Mesenchymal stem cell (in vitro differentiated cells and primary cell): Measurements from ENCODE around the gene RHOBTB1.
A peak's percentile ranks its signal among the peaks of the same experiment; 100 is the strongest.

ENCODE experiments used
- DNase-seq: peaks from one replicate; pipeline ENCODE4 v3.0.0-alpha.2; 2013
- H2AFZ ChIP-seq: one replicate; pipeline ENCODE4 v1.6.1; 2013; ENCODE audit warnings: low read depth, mild to moderate bottlenecking, control low read depth, inconsistent platforms, low read length, moderate library complexity
- H2AK5ac ChIP-seq: 2 replicates; pipeline ENCODE4 v1.6.1; 2013; ENCODE audit warnings: low read length, moderate library complexity, mild to moderate bottlenecking, inconsistent platforms; ENCODE audit not compliant: severe bottlenecking
- H2BK120ac ChIP-seq: one replicate; pipeline ENCODE4 v1.6.1; 2013; ENCODE audit warnings: low read depth, mild to moderate bottlenecking, inconsistent platforms, low read length, moderate library complexity
- H2BK12ac ChIP-seq, 2 experiments: one replicate each; pipeline ENCODE4 v1.6.1; 2013; ENCODE audit warnings: inconsistent platforms in 2 of 2, low read length in 2 of 2, mild to moderate bottlenecking in 2 of 2, moderate library complexity in 2 of 2, control low read depth in 1 of 2
- H2BK15ac ChIP-seq: one replicate; pipeline ENCODE4 v1.6.1; 2013; ENCODE audit warnings: mild to moderate bottlenecking, low read depth, inconsistent platforms; ENCODE audit not compliant: poor library complexity, severe bottlenecking
- H2BK5ac ChIP-seq: 2 replicates; pipeline ENCODE4 v1.6.1; 2013; ENCODE audit warnings: low read depth, mild to moderate bottlenecking, low read length, control low read depth, inconsistent platforms; ENCODE audit not compliant: poor library complexity, severe bottlenecking
- H3K14ac ChIP-seq, 2 experiments: one replicate each; pipeline ENCODE4 v1.6.1; 2013; ENCODE audit warnings: inconsistent platforms in 2 of 2, low read length in 2 of 2, control low read depth in 1 of 2, mild to moderate bottlenecking in 1 of 2, moderate library complexity in 1 of 2
- H3K18ac ChIP-seq, 2 experiments: one replicate each; pipeline ENCODE4 v1.6.1; 2013; ENCODE audit warnings: inconsistent platforms in 2 of 2, low read length in 2 of 2, control low read depth in 1 of 2, low read depth in 1 of 2, mild to moderate bottlenecking in 1 of 2
- H3K23ac ChIP-seq, 2 experiments: one replicate each; pipeline ENCODE4 v1.6.1; 2013; ENCODE audit warnings: inconsistent platforms in 2 of 2, low read length in 2 of 2, mild to moderate bottlenecking in 2 of 2, moderate library complexity in 2 of 2, control low read depth in 1 of 2
- H3K27ac ChIP-seq: 2 replicates; pipeline ENCODE4 v1.5.1; 2013; ENCODE audit warnings: mild to moderate bottlenecking, moderate library complexity, low read length, control low read depth, inconsistent platforms; ENCODE audit not compliant: poor library complexity, severe bottlenecking
- H3K27me3 ChIP-seq, 2 experiments: 2 replicates each; pipeline versions ENCODE4 v1.6.1 to v1.7.0; 2013; ENCODE audit warnings: low read length in 2 of 2, mild to moderate bottlenecking in 2 of 2, moderate library complexity in 2 of 2, control low read depth in 1 of 2, inconsistent platforms in 1 of 2; ENCODE audit not compliant: control insufficient read depth in 1 of 2, insufficient read depth in 1 of 2
- H3K36me3 ChIP-seq, 2 experiments: 2 replicates each; pipeline versions ENCODE4 v1.6.1 to v1.7.0; 2013; ENCODE audit warnings: low read length in 2 of 2, control low read depth in 1 of 2, inconsistent platforms in 1 of 2, low read depth in 1 of 2, mild to moderate bottlenecking in 1 of 2; ENCODE audit not compliant: insufficient read depth in 2 of 2, control insufficient read depth in 1 of 2
- H3K4ac ChIP-seq, 2 experiments: one replicate each; pipeline ENCODE4 v1.6.1; 2013; ENCODE audit warnings: inconsistent platforms in 2 of 2, low read length in 2 of 2, mild to moderate bottlenecking in 2 of 2, moderate library complexity in 2 of 2, control low read depth in 1 of 2, low read depth in 1 of 2
- H3K4me1 ChIP-seq: 2 replicates; pipeline ENCODE4 v1.6.1; 2013; ENCODE audit warnings: low read depth, low read length, control low read depth; ENCODE audit not compliant: control insufficient read depth, insufficient read depth
- H3K4me2 ChIP-seq: 2 replicates; pipeline ENCODE4 v1.6.1; 2013; ENCODE audit warnings: low read length, mild to moderate bottlenecking, inconsistent platforms; ENCODE audit not compliant: poor library complexity, severe bottlenecking
- H3K4me3 ChIP-seq, 2 experiments: 2 replicates each; pipeline versions ENCODE4 v1.5.1 to v1.7.0; 2013; ENCODE audit warnings: low read length in 2 of 2, mild to moderate bottlenecking in 2 of 2, control low read depth in 1 of 2, low read depth in 1 of 2; ENCODE audit not compliant: insufficient read depth in 1 of 2
- H3K79me1 ChIP-seq: replicated peaks from 2 replicates; pipeline ENCODE4 v1.6.1; 2013; ENCODE audit warnings: mild to moderate bottlenecking, control low read depth, low read length, inconsistent platforms; ENCODE audit not compliant: poor library complexity, severe bottlenecking
- H3K9ac ChIP-seq: 2 replicates; pipeline ENCODE4 v1.7.0; 2013; ENCODE audit warnings: mild to moderate bottlenecking, low read length, moderate library complexity
- H3K9me3 ChIP-seq: 2 replicates; pipeline ENCODE4 v1.7.0; 2013; ENCODE audit warnings: mild to moderate bottlenecking, low read length; ENCODE audit not compliant: control insufficient read depth
- H4K8ac ChIP-seq: one replicate; pipeline ENCODE4 v1.6.1; 2013; ENCODE audit warnings: inconsistent platforms, mild to moderate bottlenecking, low read length, moderate library complexity
- H4K91ac ChIP-seq: one replicate; pipeline ENCODE4 v1.6.1; 2013; ENCODE audit warnings: mild to moderate bottlenecking, low read length, inconsistent platforms
- WGBS: methylation state at CpG from one replicate; pipeline ENCODE4 v1.1.7; 2013; ENCODE audit warnings: mixed read lengths; 5-methylcytosine and 5-hydroxymethylcytosine counted together

RHOBTB1 gene

GRCh38 chr10:60913657-60914056 is 30.3 kb downstream of the RHOBTB1 start:
- H3K4me2 ChIP-seq, result no peak overlapping the region
- 100% methylated on average over 2 of the region's 3 CpGs for WGBS
- peak overlapping the region; percentile 87 for H3K27ac ChIP-seq

GRCh38 chr10:60913071-60913470 is 30.9 kb downstream of the RHOBTB1 start:
- Histone ChIP-seq H2AFZ (no peak overlapping the region), H3K79me1 (peaks cover 20% of the 10 kb centered on the region), H3K14ac (no peak overlapping the region), H4K91ac (no peak overlapping the region), H2BK5ac (no peak overlapping the region), H2AK5ac (peak overlapping the region; percentile 23), H4K8ac (no peak overlapping the region), H3K4ac (no peak overlapping the region), H3K18ac (no peak overlapping the region), H2BK120ac (no peak overlapping the region), H2BK15ac (no peak overlapping the region), H3K23ac (no peak overlapping the region), H3K36me3 (peaks cover 10 to 11% of the 10 kb centered on the region in 2 experiments), H3K4me3 (no peak overlapping the region), H3K4me1 (peaks cover 11% of the 10 kb centered on the region), H3K9ac (no peak overlapping the region), H3K4me2 (no peak overlapping the region), H3K27me3 (no peaks in the 10 kb centered on the region), H3K27ac (no peak overlapping the region), H2BK12ac (no peak overlapping the region), H3K9me3 (no peaks in the 10 kb centered on the region)
- no peak for DNase-seq
- WGBS, result 68% methylated on average over 3 of the region's 4 CpGs

More at GRCh38 chr10:60913657-60914056, 30.3 kb downstream of the RHOBTB1 start:
- Histone ChIP-seq H3K27me3 (no peaks in the 10 kb centered on the region), H3K4ac (no peak overlapping the region), H2BK120ac (peak overlapping the region; percentile 87), H3K14ac (no peak overlapping the region), H3K9ac (no peak overlapping the region), H4K91ac (peak overlapping the region; percentile 62), H2AK5ac (peak overlapping the region; percentile 92), H2BK5ac (no peak overlapping the region), H3K4me1 (peaks cover 13% of the 10 kb centered on the region), H4K8ac (peak overlapping the region; percentile 79), H3K79me1 (peaks cover 23% of the 10 kb centered on the region), H3K18ac (peak overlapping the region; percentile 35 to 37), H3K23ac (no peak overlapping the region), H3K9me3 (no peaks in the 10 kb centered on the region), H2BK12ac (peak overlapping the region; percentile 11 to 15), H3K36me3 (peaks cover 10 to 11% of the 10 kb centered on the region in 2 experiments), H2BK15ac (no peak overlapping the region), H2AFZ (no peak overlapping the region), H3K4me3 (no peak overlapping the region)
- no peak for DNase-seq

- no peaks in the 10 kb centered on the region for H3K9me3 ChIP-seq
- no peak overlapping the region for H2BK15ac ChIP-seq
- H3K9ac ChIP-seq, result no peak overlapping the region
- H2BK120ac ChIP-seq, result no peak overlapping the region
- H3K27me3 ChIP-seq, result no peaks in the 10 kb centered on the region
- 98% methylated on average over 4 of the region's 5 CpGs for WGBS
- no peak overlapping the region for H3K4me3 ChIP-seq
- H3K27ac ChIP-seq, result no peak overlapping the region
- H3K4ac ChIP-seq, result no peak overlapping the region
- H3K4me1 ChIP-seq, result peaks cover 10% of the 10 kb centered on the region
- no peak overlapping the region for H3K18ac ChIP-seq
- H3K36me3 ChIP-seq, result peaks cover 10 to 14% of the 10 kb centered on the region in 2 experiments
- no peak overlapping the region for H3K4me2 ChIP-seq
- no peak overlapping the region for H2BK5ac ChIP-seq
- no peak overlapping the region for H4K91ac ChIP-seq
- no peak overlapping the region for H3K23ac ChIP-seq
- H2BK12ac ChIP-seq, result no peak overlapping the region
- H3K14ac ChIP-seq, result no peak overlapping the region
- DNase-seq, result no peak
- peaks cover 16% of the 10 kb centered on the region for H3K79me1 ChIP-seq
- no peak overlapping the region for H2AFZ ChIP-seq
- H4K8ac ChIP-seq, result no peak overlapping the region
- H2AK5ac ChIP-seq, result no peak overlapping the region
These were observed 32.3 kb downstream of the RHOBTB1 start for GRCh38 chr10:60911715-60912114.

GRCh38 chr10:60911216-60911615 is 32.8 kb downstream of the RHOBTB1 start:
- no peak for DNase-seq
- no peak overlapping the region for H2BK5ac ChIP-seq
- H3K9ac ChIP-seq, result no peak overlapping the region
- no peak overlapping the region for H3K4me2 ChIP-seq
- H2BK120ac ChIP-seq, result no peak overlapping the region
- no peak overlapping the region for H2BK12ac ChIP-seq
- peaks cover 10 to 18% of the 10 kb centered on the region in 2 experiments for H3K36me3 ChIP-seq
- peak overlapping the region in 1 of 2 experiments; percentile 55 for H3K18ac ChIP-seq
- no peak overlapping the region for H3K27ac ChIP-seq
- H2AFZ ChIP-seq, result no peak overlapping the region
- H4K91ac ChIP-seq, result no peak overlapping the region
- H3K9me3 ChIP-seq, result no peaks in the 10 kb centered on the region
- H2AK5ac ChIP-seq, result no peak overlapping the region
- H3K14ac ChIP-seq, result no peak overlapping the region
- 97% methylated on average over 16 of the region's 16 CpGs for WGBS
- H3K4me3 ChIP-seq, result no peak overlapping the region
- no peak overlapping the region for H3K23ac ChIP-seq
- H2BK15ac ChIP-seq, result no peak overlapping the region
- peaks cover 13% of the 10 kb centered on the region for H3K79me1 ChIP-seq
- H3K27me3 ChIP-seq, result no peaks in the 10 kb centered on the region
- H3K4ac ChIP-seq, result no peak overlapping the region
- no peak overlapping the region for H4K8ac ChIP-seq
- H3K4me1 ChIP-seq, result peaks cover 12% of the 10 kb centered on the region
